Hematopoietic multipotent progenitor cell (in vitro differentiated cells): ENCODE data around the gene SPZ1. TPM values are rescaled to one million over a fixed set of nuclear protein-coding genes. Genes with fewer than 3 reads are reported as not detected.
"Not testable (repeated sequence)": the region's sequence is repeated elsewhere in the genome, so short reads cannot be mapped to it uniquely, and the experiment has no call there.

ENCODE experiments used
- DNase-seq, 3 donors: peaks; one replicate each; pipeline ENCODE4 v3.0.0-alpha.2; 2011 to 2015; ENCODE audit warnings: low read depth in 2 of 3, low spot score in 2 of 3
- small RNA-seq: library from RNA; depleted of rRNA; stranded (forward); fragments of <200 nt; gene quantifications from one replicate; pipeline ENCODE3, GENCODE V24; 2012
- total RNA-seq: library from RNA; depleted of rRNA; stranded (reverse); fragments of >200 nt; gene quantifications from one replicate; pipeline ENCODE4 v1.2.3, GENCODE V29; 2012

The SPZ1 gene
- total RNA-seq, 1 donor = not detected

DNA sequence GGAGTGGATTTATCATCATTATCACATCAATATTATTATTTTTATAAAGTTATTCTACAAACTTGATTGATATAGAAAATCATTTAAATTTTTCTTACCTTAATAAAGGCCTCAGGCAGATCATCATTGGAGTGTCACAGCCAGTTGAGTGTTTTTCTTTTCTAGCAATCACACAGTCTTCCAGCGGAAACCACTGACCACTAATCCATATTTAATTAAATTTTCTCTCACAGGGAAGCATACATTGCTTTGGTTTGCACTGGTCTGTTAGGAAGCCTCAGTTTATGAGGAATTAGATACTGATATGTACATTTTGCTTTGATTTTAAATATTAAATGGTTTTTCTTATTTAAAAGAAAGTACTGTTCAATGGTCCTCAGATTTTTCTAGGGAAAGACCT is 6.7 kb downstream of the SPZ1 start:
- no peak for DNase-seq

DNA sequence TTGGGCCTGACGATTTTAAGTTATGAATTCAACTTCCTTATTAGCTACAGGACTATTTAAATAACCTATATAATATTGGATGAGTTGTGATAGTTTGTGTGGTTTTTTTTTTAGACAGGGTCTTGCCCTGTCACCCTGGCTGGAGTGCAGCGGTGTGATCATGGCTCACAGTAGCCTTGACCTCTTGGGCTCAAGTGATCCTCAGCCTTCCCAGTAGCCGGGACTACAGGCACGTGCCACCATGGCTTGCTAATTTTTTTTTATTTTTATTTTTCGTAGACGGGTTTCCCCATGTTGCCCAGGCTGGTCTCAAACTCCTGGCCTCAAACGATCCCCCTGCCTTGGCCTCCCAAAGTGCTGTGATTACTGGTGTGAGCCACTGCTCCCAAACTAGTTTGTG is 17.6 kb downstream of the SPZ1 start:
- no peak for DNase-seq

DNA sequence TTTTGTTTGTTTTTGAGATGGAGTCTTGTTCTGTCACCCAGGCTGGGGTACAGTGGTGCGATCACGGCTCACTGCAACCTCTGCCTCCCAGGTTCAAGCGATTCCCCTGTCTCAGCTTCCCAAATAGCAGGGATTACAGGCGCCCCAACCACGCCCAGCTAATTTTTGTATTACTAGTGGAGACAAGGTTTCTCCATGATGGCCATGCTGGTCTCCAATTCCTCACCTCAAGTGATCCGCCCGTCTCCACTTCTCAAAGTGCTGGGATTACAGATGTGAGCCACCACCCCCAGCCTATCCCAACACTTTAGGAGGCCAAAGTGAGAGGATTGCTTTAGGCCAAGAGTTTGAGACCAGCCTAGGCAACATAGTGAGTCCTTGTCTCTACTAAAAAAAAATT is 19.3 kb downstream of the SPZ1 start:
- no peak for DNase-seq

DNA sequence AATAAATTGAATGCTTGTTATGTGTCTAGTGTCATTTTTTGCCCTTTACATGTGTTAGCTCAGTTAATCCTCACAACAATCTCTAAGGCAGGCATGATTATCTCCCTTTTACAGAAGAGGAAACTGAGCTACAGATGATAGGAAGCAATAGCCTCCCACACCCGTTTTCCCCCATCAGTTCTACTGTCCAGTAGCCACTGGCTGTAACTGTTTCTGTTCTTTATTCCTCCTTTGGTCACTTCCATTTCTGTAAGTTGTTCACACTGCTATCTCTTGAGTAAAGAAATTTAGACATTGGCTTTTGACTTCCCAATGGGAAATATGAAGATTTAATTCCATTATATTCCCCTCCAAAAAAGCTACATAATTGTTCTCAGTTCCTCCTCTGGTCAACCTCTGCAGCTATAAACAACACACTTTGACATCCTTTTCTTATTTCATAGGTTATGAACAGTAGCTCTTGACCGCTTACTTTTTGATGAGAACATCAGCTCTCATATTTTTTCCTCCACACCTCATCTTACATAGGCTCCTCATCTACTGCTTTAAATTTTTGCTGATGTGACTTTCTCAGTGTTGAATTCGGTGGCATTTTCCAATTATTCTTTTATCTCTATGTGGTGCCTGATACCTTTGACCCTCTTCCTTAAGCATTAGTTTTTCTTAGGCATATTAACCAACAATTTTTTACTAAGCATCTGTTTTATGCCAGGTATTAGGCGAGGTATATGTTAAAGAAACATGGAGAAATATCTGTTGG is 21.4 kb downstream of the SPZ1 start:
- no peak for DNase-seq

DNA sequence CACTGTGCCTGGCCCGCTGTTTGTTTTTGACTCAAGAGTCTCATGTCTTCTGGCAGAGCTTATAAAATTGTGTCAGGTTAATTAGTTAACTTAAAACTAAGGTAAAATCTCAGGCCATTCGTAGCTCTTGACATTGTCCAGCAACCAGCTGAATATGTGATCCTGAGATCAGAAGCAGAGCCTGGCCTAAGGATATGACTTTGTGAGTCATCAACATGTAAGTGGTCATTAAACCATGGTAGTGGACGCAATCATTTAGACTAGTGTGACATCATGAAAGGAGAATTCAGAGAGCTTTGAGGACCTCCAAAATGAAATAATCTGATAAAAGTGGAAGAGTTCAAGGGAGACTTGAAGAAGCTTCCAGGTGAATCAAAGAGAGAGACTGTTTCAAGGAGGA is 23.3 kb downstream of the SPZ1 start:
- no peak for DNase-seq

DNA sequence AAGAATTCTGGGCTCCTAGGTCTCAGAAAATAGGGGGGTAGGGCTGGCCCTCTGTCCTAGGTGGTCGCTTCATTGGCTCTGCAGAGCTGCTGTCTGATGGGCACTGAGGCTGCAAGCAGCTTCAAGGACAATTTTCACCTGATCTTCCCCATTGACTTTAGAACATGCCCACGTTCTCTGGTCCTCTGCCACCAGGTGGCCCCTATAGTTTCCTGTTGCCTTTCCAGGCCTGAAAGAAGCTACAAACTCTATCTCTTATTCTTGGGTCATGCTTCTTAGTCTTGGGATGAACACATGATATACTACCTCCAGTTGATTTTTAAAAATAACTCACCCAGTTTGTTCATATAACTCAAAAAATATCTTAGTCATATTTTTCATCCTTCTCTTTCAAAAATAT is 26.3 kb downstream of the SPZ1 start:
- DNase-seq = peak in 2 of 3 donors; percentile 24 to 58

DNA sequence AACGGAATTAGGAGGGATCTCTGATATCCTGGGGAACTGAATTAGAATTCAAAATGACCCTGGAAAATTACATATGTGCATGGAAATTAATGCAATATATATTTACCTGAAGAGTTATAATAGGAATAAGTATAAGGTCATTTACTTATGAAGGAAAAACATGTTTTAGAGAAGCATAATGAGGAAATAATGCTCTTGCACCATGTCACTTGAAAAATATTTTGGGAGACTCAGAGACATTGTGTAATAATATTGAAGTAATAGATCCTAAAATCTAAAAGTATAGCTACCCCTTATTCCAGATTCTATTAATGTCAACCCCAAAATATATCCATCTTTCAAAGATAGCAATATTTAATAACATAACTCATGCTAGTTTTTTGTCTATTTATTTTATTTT is 28.4 kb downstream of the SPZ1 start:
- no peak for DNase-seq

DNA sequence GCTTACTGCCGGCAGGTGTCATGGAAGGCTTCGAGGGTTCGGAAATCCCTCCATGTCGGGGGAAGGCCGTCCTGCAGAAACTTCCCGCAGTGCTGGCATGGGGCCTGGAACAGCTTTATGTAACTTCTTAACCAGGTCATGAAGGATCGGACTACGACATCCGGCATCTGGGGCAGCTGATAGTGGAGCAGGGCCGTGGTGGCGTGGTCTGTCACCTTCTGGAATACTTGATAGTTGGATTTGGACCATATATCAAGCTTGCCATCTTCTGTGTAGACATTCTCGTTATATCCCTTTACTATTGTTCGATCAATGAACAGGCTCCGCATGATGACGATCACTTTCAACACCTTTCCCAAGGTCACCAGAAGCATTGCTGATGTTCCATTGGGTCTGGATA is 31.2 kb downstream of the SPZ1 start:
- DNase-seq = not testable (repeated sequence)

DNA sequence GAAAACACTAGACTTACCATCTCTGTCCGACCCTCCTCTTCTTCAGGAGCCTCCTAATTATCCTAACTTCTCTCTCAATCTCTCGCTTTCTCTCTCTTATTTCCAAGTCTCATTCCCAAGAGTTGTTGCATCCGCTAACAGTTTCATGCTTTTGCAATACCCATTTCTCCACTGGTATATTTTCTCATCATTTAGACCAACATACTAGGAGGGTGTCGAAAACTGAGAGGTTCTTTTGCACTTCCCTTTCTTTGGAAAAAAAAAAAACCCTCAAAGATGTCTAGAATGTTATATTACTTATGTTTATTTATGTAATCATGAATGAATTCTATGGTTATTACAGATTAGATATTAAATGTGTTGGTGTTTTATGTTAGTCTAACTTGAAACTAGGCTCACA is 35.9 kb downstream of the SPZ1 start:
- DNase-seq = no peak

DNA sequence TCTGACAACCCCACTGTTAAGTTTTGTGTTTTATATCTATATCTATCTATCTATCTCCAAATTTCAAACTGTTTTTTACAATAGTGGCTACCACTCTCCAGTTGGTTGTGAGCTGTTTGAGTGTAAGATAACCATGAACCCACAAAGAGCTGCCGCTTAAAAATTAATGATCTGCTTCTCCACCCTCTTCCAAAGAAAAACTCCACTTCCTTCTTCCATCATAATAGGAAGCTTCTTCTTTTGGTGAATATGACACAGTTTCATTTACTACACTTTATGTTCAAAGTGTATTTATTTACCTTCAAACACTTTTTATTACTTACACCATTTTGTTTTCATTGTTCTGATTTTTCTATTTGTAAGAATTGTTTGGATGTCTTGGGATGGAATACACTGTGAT is 37.9 kb downstream of the SPZ1 start:
- no peak for DNase-seq

DNA sequence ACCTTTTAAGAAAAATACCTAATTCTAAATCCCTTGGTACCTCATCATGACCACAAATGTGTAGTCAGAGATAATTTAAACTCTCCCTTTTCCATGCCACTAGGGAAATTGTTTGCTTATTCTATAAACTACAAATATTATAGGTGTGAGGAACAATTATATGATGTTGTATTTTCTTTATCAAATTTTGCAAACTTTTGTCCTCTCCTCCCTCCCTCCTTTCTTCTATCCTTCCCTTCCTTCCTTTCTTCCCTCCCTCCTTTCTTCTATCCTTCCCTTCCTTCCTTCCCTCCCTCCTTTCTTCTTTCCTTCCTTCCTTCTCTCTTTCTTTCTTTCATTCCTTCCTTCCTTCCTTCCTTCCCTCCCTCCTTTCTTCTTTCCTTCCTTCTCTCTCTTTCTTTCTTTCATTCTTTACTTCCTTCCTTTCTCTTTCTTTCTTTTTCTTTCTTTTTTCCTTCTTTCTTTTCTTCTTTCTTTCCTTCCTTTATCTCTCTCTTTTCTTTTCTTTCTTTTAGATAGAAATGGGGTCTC is 41.2 kb downstream of the SPZ1 start:
- no peak for DNase-seq

DNA sequence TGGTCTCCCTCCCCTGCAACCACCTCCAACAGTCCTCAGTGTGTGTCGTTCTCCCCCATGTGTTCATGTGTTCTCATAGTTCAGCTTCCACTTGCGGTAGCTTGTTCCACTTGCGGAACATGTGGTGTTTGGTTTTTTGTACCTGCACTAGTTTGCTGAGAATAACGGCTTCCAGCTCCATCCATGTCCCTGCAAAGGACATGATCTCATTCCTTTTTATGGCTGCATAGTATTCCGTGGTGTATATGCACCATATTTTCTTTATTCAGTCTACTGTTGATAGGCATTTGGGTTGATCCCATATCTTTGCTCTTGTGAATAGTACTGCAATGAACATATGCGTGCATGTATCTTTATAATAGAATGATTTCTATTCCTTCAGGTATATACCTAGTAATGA is 45.1 kb downstream of the SPZ1 start:
- DNase-seq = no peak

DNA sequence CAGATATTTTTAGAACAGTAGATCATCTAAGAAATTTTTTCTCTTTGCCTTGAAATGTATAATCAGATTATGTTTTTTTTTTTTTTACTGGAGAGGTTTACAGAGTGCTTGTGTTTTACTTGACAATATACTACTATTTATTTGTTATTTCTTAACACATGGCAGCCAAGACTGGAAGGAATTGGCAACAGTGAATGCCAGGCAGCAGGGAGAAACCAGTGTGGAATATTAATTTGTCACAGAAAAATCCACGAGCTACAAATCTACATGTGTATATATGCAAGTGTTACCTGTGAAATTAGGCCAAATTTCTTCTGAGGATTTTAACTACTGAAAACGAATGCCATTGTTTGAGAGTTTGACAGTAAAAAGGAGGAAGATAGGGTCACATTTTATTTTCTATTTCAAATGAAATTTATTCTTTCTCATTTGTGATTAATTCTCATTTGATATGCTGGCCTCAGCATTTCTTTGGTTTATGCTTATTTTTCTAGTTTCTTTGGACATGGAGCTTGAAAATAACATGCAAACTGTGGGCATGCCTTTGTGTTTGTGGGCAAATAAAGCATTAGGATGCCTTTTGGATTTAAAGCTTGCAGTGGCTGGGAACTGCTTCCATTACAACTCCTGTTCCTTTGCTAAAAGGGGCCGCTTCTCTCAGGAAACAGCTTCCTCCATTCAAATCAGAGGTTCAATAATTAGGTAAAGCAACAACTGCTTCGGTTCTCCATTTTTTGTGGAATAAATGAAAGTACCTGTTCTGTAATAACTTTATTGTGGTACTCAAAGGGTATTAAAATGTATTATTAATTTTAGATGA is 49.1 kb downstream of the SPZ1 start:
- no peak for DNase-seq

DNA sequence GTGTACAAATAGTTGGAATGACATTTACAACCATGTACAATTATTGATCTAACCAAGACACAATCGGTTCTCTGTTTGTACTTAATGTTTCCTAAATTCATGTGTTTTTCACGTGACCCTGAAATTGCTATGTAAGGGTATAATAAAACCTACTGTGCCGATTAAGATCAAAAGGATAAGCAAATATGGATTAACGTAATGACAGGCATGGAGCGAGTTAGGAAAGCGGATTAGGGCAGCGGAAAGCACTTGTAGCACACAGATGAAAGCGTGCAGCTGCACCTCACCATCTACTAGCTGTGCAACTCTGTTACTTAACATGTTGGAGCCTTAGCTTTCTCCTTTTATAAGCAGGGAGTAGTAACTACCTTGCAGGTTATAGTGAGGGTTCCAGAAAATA is 49.7 kb downstream of the SPZ1 start:
- DNase-seq = no peak

DNA sequence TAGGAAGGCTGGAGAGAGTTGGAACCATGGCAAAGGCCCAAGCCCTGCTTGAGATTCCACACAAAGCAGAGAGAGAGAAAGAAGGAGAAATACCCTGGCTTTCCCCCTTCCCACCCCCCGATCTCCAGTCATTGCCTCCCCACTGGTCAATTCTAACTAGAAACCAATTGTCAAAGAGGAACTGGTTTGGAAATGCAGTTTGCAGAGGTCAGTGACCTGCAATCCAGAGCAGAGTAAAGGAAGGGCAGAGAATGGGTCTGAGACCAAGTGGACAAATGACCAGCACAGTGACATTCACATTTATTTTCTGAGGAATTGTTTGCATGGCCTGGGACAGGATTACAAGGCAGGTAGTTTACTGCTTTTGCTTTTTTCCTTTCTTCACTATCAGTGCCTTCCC is 50.6 kb downstream of the SPZ1 start:
- DNase-seq = no peak

Small RNA genes lying within 50 kb of the gene (small RNA-seq; reads per million reads assigned to genes)
- not detected for gene AC026410.2
- not detected for gene RF00322
- gene RNU6-211P = 0.61 reads per million

Other genes starting within 250 kb of the SPZ1 start
- 13.7 TPM for gene SERINC5, start 64.0 kb upstream of the SPZ1 start, total RNA-seq
- 6.2 TPM for gene ZFYVE16, start 88.1 kb downstream of the SPZ1 start, total RNA-seq
- 0.81 TPM for gene FAM151B, start 168.1 kb downstream of the SPZ1 start, total RNA-seq